ENCODE data around the gene SLC6A8.

The SLC6A8 gene

GRCh38 chrX:153651540-153652079, 36.1 kb upstream of the SLC6A8 start (continued):
- TF ChIP-seq ZNF157 (tag by site-specific recombination; IDR thresholded peaks at IDR 0.05) (no peak), SCRT2 (tag by site-specific recombination; IDR thresholded peaks at IDR 0.05) (no peak)

GRCh38 chrX:153653556-153653955, 34.2 kb upstream of the SLC6A8 start:
- ChIA-PET CTCF (interaction anchor here (1.0 to 7.1 kb wide), 7 partner anchors 9 to 293 kb away, joined by 3 to 39 read pairs (median 6); no protein-coding TSS in a partner anchor), POLR2A (no interaction called here)
- Histone ChIP-seq H3K36me3 (ENCODE audit: control insufficient read depth in 2 of 2, insufficient read depth in 1 of 2, low read length in 2 of 2) (no peaks in the 10 kb centered on the region), H3K4me3 (ENCODE audit: low read depth, low read length) (no peak overlapping the region), H3K9me3 (ENCODE audit: control insufficient read depth, insufficient read depth, low read depth, low read length) (no peaks in the 10 kb centered on the region; the same call in 1 of the 2 replicates), H3K4me1 (ENCODE audit: control insufficient read depth, insufficient read depth, low read length) (no peaks in the 10 kb centered on the region), H3K27ac (ENCODE audit: extremely low read depth, low read depth, low read length) (no peak overlapping the region)
- TF ChIP-seq ZNF530 (tag by site-specific recombination; IDR thresholded peaks at IDR 0.05; ENCODE audit: low read depth), result no peak
- peak; percentile 13 for TF ChIP-seq SETDB1 (IDR thresholded peaks at IDR 0.05; ENCODE audit: insufficient read length, low read length)

- CTCF ChIA-PET, result interaction anchor here (0.9 to 4.3 kb wide), 7 partner anchors 8 to 118 kb away, joined by 4 to 40 read pairs (median 7); no protein-coding TSS in a partner anchor
- no peak overlapping the region for H3K27ac ChIP-seq (ENCODE audit: extremely low read depth, low read depth, low read length)
- H3K4me1 ChIP-seq (ENCODE audit: control insufficient read depth, insufficient read depth, low read length), result no peaks in the 10 kb centered on the region
- H3K36me3 ChIP-seq (ENCODE audit: control insufficient read depth in 2 of 2, insufficient read depth in 1 of 2, low read length in 2 of 2), result no peaks in the 10 kb centered on the region
- H3K9me3 ChIP-seq (ENCODE audit: control insufficient read depth, insufficient read depth, low read depth, low read length), result no peaks in the 10 kb centered on the region; the same call in 1 of the 2 replicates
- POLR2A ChIA-PET, result no interaction called here
- TF ChIP-seq ZNF140 (tag by site-specific recombination; IDR thresholded peaks at IDR 0.05) (no peak), ZNF335 (tag by site-specific recombination; conservative IDR thresholded peaks at IDR 0.05) (no peak), PRDM6 (tag by site-specific recombination; IDR thresholded peaks at IDR 0.05) (no peak), ZNF513 (tag by site-specific recombination; IDR thresholded peaks at IDR 0.05) (no peak), ELK4 (IDR thresholded peaks at IDR 0.05; ENCODE audit: borderline replicate concordance, low read depth, low read length) (no peak), ZNF19 (tag by site-specific recombination; IDR thresholded peaks at IDR 0.05; ENCODE audit: low read depth) (no peak), ZNF394 (tag by site-specific recombination; IDR thresholded peaks at IDR 0.05; ENCODE audit: borderline replicate concordance) (no peak), ZBTB20 (tag by site-specific recombination; IDR thresholded peaks at IDR 0.05) (no peak), ZNF114 (tag by site-specific recombination; IDR thresholded peaks at IDR 0.05) (no peak), ZFP41 (tag by site-specific recombination; IDR thresholded peaks at IDR 0.05; ENCODE audit: borderline replicate concordance) (no peak)
- H3K4me3 ChIP-seq (ENCODE audit: low read depth, low read length), result no peak overlapping the region
These were observed 30.6 kb upstream of the SLC6A8 start for GRCh38 chrX:153657161-153657560.

- ChIA-PET POLR2A (no interaction called here), CTCF (interaction anchor here (0.8 to 4.3 kb wide), 5 partner anchors 8 to 120 kb away, joined by 3 to 40 read pairs (median 5); no protein-coding TSS in a partner anchor)
- no peaks in the 10 kb centered on the region for H3K4me1 ChIP-seq (ENCODE audit: control insufficient read depth, insufficient read depth, low read length)
- H3K27ac ChIP-seq (ENCODE audit: extremely low read depth, low read depth, low read length), result no peak overlapping the region
- no peaks in the 10 kb centered on the region for H3K9me3 ChIP-seq (ENCODE audit: control insufficient read depth, insufficient read depth, low read depth, low read length)
- TF ChIP-seq ZNF707 (tag by site-specific recombination; IDR thresholded peaks at IDR 0.05) (no peak), ZBTB1 (tag by site-specific recombination; IDR thresholded peaks at IDR 0.05) (no peak), ZNF112 (tag by site-specific recombination; IDR thresholded peaks at IDR 0.05) (no peak), ZNF621 (tag by site-specific recombination; IDR thresholded peaks at IDR 0.05) (no peak), ZFP69B (tag by site-specific recombination; IDR thresholded peaks at IDR 0.05) (no peak)
- no peaks in the 10 kb centered on the region for H3K36me3 ChIP-seq (ENCODE audit: control insufficient read depth in 2 of 2, insufficient read depth in 1 of 2, low read length in 2 of 2)
- H3K4me3 ChIP-seq (ENCODE audit: low read depth, low read length), result no peak overlapping the region
These were observed 28.5 kb upstream of the SLC6A8 start for GRCh38 chrX:153659268-153659667.
